BLaER1 (cell line): ENCODE measurements around the gene SGSM2.

ENCODE experiments used
- H3K27ac ChIP-seq: shearing (Covaris generic); formaldehyde crosslinking; 2 replicates; pipeline ENCODE4 v1.8.1; 2022
- H3K27me3 ChIP-seq: shearing (Covaris generic); formaldehyde crosslinking; 2 replicates; pipeline ENCODE4 v1.8.1; 2022
- H3K36me3 ChIP-seq: shearing (Covaris generic); formaldehyde crosslinking; 2 replicates; pipeline ENCODE4 v1.8.1; 2022
- H3K4me1 ChIP-seq: shearing (Covaris generic); formaldehyde crosslinking; 2 replicates; pipeline ENCODE4 v1.8.1; 2022
- H3K4me2 ChIP-seq: shearing (Covaris generic); formaldehyde crosslinking; 2 replicates; pipeline ENCODE4 v1.8.1; 2022
- H3K4me3 ChIP-seq: shearing (Covaris generic); formaldehyde crosslinking; 2 replicates; pipeline ENCODE4 v1.8.1; 2022
- H3K9ac ChIP-seq: shearing (Covaris generic); formaldehyde crosslinking; 2 replicates; pipeline ENCODE4 v1.8.1; 2022
- H3K9me3 ChIP-seq: shearing (Covaris generic); formaldehyde crosslinking; 2 replicates; pipeline ENCODE4 v1.8.1; 2022
- H4K20me1 ChIP-seq: shearing (Covaris generic); formaldehyde crosslinking; 2 replicates; pipeline ENCODE4 v1.8.1; 2022
- Cebpa-rat ChIP-seq: shearing (Covaris generic); IDR thresholded peaks from 2 replicates; pipeline ENCODE4 v1.8.1; 2022

Gene SGSM2

GRCh38 chr17:2372180-2372579 lies 34.9 kb downstream of the SGSM2 start:
- H3K27ac ChIP-seq: no peak overlapping the region
- H3K9ac ChIP-seq: no peak overlapping the region
- H3K4me2 ChIP-seq: no peak overlapping the region
- peaks cover 65% of the 10 kb centered on the region for H3K36me3 ChIP-seq
- no peaks in the 10 kb centered on the region for H4K20me1 ChIP-seq
- peaks cover 33% of the 10 kb centered on the region for H3K4me1 ChIP-seq
- no peaks in the 10 kb centered on the region for H3K9me3 ChIP-seq
- no peak overlapping the region for H3K4me3 ChIP-seq
- no peak for TF ChIP-seq Cebpa-rat
- H3K27me3 ChIP-seq: no peaks in the 10 kb centered on the region

- no peak for TF ChIP-seq Cebpa-rat
Measured at GRCh38 chr17:2372681-2373080, 35.4 kb downstream of the SGSM2 start.

GRCh38 chr17:2373179-2373578 lies 35.9 kb downstream of the SGSM2 start:
- Histone ChIP-seq H4K20me1 (no peaks in the 10 kb centered on the region), H3K9me3 (no peaks in the 10 kb centered on the region), H3K36me3 (peaks cover 75% of the 10 kb centered on the region), H3K9ac (no peak overlapping the region), H3K4me1 (peaks cover 23% of the 10 kb centered on the region), H3K4me3 (no peak overlapping the region), H3K27ac (no peak overlapping the region), H3K27me3 (no peaks in the 10 kb centered on the region), H3K4me2 (no peak overlapping the region)
- TF ChIP-seq Cebpa-rat: no peak

More at GRCh38 chr17:2372681-2373080, 35.4 kb downstream of the SGSM2 start:
- Histone ChIP-seq H3K27me3 (no peaks in the 10 kb centered on the region), H3K9ac (no peak overlapping the region), H3K4me3 (no peak overlapping the region), H4K20me1 (no peaks in the 10 kb centered on the region), H3K4me1 (peaks cover 28% of the 10 kb centered on the region), H3K27ac (no peak overlapping the region), H3K4me2 (no peak overlapping the region), H3K36me3 (peaks cover 70% of the 10 kb centered on the region), H3K9me3 (no peaks in the 10 kb centered on the region)

- TF ChIP-seq Cebpa-rat: no peak
- Histone ChIP-seq H3K27me3 (no peaks in the 10 kb centered on the region), H3K4me2 (no peak overlapping the region), H3K9me3 (no peaks in the 10 kb centered on the region), H3K4me3 (no peak overlapping the region), H3K27ac (peak overlapping the region; percentile 9; the same call in 1 of the 2 replicates), H3K9ac (0 out of 2 replicates have a peak overlapping the region, but pooled peaks have one; percentile 1), H3K4me1 (peaks cover 8% of the 10 kb centered on the region), H4K20me1 (no peaks in the 10 kb centered on the region), H3K36me3 (peaks cover 91% of the 10 kb centered on the region)
Measured at GRCh38 chr17:2374549-2375285, 37.4 kb downstream of the SGSM2 start.

DNA sequence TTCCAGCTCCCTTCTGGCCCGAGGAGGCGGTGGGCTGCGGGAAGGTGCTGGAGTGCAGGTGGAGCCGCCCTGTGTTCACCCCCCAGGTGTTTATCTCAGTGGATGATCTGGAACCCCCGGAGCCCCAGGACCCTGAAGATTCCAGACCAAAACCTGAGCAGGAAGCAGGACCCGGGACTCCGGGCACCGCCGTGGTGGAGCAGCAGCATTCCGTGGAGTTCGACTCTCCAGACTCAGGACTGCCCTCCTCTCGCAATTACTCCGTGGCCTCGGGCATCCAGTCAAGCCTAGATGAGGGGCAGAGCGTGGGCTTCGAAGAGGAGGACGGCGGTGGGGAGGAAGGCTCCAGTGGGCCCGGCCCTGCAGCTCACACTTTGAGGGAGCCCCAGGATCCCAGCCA lies 38.1 kb downstream of the SGSM2 start:
- peaks cover 91% of the 10 kb centered on the region for H3K36me3 ChIP-seq
- H4K20me1 ChIP-seq: no peaks in the 10 kb centered on the region
- TF ChIP-seq Cebpa-rat: no peak
- peaks cover under 1% of the 10 kb centered on the region; the same call in 1 of the 2 replicates for H3K4me1 ChIP-seq
- H3K9me3 ChIP-seq: no peaks in the 10 kb centered on the region
- H3K27me3 ChIP-seq: no peaks in the 10 kb centered on the region
- H3K9ac ChIP-seq: no peak overlapping the region
- H3K4me3 ChIP-seq: no peak overlapping the region
- H3K27ac ChIP-seq: peak overlapping the region; percentile 9; the same call in 1 of the 2 replicates
- no peak overlapping the region for H3K4me2 ChIP-seq

DNA sequence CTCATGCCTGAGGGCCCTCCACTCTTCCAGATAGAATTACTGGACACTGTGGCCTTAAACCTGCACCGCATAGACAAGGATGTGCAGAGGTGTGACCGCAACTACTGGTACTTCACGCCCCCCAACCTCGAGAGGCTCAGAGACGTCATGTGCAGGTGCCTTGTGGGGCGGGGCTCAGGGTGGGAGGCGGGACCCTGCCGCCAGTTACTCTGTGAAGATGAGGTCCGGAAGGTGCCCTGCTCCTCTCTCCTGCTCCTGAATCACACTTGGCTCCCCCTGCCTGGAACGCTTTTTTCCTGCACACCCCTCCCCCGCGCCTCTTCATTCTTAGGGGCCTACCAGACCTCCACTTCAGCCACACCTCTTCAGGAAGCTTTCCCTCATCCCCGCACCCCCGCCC lies 38.8 kb downstream of the SGSM2 start:
- Histone ChIP-seq H3K27ac (no peak overlapping the region), H3K9me3 (no peaks in the 10 kb centered on the region), H3K27me3 (no peaks in the 10 kb centered on the region), H3K4me2 (no peak overlapping the region), H3K36me3 (peaks cover 91% of the 10 kb centered on the region), H3K9ac (no peak overlapping the region), H4K20me1 (no peaks in the 10 kb centered on the region), H3K4me1 (no peaks in the 10 kb centered on the region), H3K4me3 (no peak overlapping the region)
- TF ChIP-seq Cebpa-rat: no peak

DNA sequence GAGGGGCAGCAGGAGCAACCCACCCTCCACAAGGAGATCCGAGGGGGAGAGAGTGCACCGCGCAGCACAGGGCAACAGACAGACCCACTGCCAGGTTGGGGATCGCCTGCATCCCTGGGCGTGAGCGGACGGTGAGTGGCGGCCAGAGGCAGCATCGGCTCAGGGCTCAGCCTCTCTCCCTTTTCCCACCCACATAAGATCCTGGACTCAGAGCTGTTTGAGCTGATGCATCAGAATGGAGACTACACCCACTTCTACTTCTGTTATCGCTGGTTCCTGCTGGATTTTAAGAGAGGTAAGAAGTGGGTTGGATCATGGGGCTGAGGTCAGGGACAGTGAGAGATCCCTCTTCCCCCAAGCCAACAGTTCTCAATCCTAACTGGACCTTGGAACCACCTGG lies 40.4 kb downstream of the SGSM2 start:
- Histone ChIP-seq H3K4me2 (no peak overlapping the region), H3K9ac (no peak overlapping the region), H3K27ac (no peak overlapping the region), H3K27me3 (no peaks in the 10 kb centered on the region), H4K20me1 (no peaks in the 10 kb centered on the region), H3K4me1 (peaks cover under 1% of the 10 kb centered on the region), H3K36me3 (peaks cover 89% of the 10 kb centered on the region), H3K9me3 (no peaks in the 10 kb centered on the region), H3K4me3 (no peak overlapping the region)
- TF ChIP-seq Cebpa-rat: no peak

GRCh38 chr17:2378905-2379304 lies 41.6 kb downstream of the SGSM2 start:
- 0 out of 2 replicates have a peak overlapping the region, but pooled peaks have one; percentile 9 for H3K27ac ChIP-seq
- no peaks in the 10 kb centered on the region for H3K9me3 ChIP-seq
- TF ChIP-seq Cebpa-rat: no peak
- H3K27me3 ChIP-seq: no peaks in the 10 kb centered on the region
- no peak overlapping the region for H3K9ac ChIP-seq
- no peak overlapping the region for H3K4me2 ChIP-seq
- H3K36me3 ChIP-seq: peaks cover 86% of the 10 kb centered on the region
- peaks cover 13% of the 10 kb centered on the region for H3K4me1 ChIP-seq
- peaks cover 11% of the 10 kb centered on the region; the same call in 1 of the 2 replicates for H4K20me1 ChIP-seq
- H3K4me3 ChIP-seq: no peak overlapping the region

DNA sequence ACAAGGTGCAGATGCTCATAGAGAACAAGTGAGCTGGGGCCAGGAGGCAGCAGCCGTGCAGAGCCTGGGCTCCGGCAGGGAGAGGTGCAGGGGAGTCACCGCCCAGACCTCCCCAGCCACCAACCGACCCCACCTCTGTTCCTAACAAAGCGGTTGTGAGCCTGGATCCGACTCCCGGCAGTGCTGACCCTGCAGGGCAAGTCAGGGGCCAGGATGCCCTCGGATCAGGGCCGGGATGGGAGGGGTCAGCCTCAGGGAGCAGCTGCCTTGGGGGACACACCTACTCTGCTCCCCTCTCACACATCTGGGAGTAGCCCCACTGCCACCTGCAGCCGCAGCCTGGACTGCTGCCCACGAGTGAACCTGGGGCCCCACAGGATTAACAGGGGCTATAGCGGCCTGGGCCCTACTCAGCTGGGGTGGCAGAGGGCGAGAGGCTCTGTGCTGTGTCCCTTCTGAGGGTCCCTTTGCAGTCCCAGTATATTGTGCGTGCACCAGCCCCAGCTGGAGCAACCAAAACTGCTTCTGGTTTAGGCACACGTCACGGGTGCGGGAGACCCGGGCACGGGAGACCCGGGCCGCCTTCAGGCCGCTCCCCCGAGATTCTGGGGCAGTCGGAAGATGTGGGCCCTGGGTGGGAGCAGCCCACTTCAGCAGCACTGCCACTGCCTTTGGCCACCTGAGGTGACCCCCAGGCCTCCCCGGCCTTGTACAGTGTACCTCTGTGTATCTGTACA lies 42.4 kb downstream of the SGSM2 start:
- TF ChIP-seq Cebpa-rat: no peak
- peaks cover 85% of the 10 kb centered on the region for H3K36me3 ChIP-seq
- H3K4me1 ChIP-seq: peaks cover 21% of the 10 kb centered on the region
- H3K4me2 ChIP-seq: no peak overlapping the region
- H3K9ac ChIP-seq: no peak overlapping the region
- H3K27ac ChIP-seq: no peak overlapping the region
- H3K9me3 ChIP-seq: no peaks in the 10 kb centered on the region
- no peaks in the 10 kb centered on the region for H3K27me3 ChIP-seq
- H3K4me3 ChIP-seq: no peak overlapping the region
- peaks cover 12% of the 10 kb centered on the region; the same call in 1 of the 2 replicates for H4K20me1 ChIP-seq
